ENCODE results near the gene RAD1. TPM values are rescaled to one million over a fixed set of nuclear protein-coding genes. Genes with fewer than 3 reads are reported as not detected.

RAD1 gene
- total RNA-seq, 1 donor from 2014 or later, result 44.0 TPM

GRCh38 chr5:34918025-34918424 lies 2.7 kb upstream of the RAD1 start:
- FAIRE-seq, result no peak

GRCh38 chr5:34916518-34916917 lies 1.2 kb upstream of the RAD1 start:
- DNase-seq (ENCODE audit: low spot score in 2 of 2) (no peak), FAIRE-seq (no peak)

More at GRCh38 chr5:34918025-34918424, 2.7 kb upstream of the RAD1 start:
- DNase-seq (ENCODE audit: low spot score in 2 of 2), result no peak

- no peak for FAIRE-seq
- no peak for DNase-seq (ENCODE audit: low spot score in 2 of 2)
These were observed 520 bp upstream of the RAD1 start for GRCh38 chr5:34915856-34916192.

DNA sequence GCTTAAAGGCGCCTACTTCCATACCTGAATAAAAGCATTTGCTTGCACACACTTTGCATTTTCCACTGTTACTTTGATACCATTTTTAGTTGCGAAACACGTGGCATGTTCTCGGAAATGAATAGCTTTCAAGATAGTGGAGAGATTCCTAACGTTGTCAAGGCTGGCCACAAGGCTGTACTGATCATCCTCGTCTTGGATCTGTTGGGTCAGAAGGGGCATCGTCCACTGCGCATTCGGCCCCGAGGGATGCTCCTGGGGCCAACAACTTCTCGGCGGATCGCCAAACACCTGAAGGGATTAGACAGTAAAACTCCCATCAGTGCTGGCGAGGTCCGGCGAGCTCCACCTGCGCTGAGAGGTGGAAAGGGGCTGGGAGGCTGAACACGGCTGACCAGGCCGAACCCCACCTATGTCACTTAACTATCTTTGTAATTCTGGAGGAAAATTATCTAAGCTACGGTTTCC lies 599 bp downstream of the RAD1 start:
- FAIRE-seq (no peak), DNase-seq (ENCODE audit: low spot score in 2 of 2) (no peak)

- FAIRE-seq (no peak), DNase-seq (ENCODE audit: low spot score in 2 of 2) (no peak)
These were observed 2.2 kb downstream of the RAD1 start for GRCh38 chr5:34913072-34913471.

DNA sequence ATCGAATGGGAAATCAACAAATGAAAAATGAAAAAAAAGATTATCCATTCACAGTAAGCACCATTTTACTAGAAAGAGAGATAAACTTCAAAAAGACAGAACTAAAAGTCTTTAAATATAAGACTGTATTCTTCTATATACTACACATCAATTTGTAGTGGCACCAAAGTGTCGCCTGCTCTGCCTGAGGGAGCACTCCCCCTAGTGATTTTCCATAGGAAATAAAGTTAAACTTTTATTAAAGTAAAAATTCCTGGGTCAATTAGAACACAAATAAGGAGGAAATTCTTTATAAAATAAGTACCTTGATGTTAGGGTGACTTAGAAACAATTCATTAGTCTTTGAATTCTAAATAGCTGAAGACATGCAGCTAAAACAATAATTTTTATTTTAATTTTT lies 9.7 kb downstream of the RAD1 start:
- DNase-seq (ENCODE audit: low spot score in 2 of 2), result no peak

DNA sequence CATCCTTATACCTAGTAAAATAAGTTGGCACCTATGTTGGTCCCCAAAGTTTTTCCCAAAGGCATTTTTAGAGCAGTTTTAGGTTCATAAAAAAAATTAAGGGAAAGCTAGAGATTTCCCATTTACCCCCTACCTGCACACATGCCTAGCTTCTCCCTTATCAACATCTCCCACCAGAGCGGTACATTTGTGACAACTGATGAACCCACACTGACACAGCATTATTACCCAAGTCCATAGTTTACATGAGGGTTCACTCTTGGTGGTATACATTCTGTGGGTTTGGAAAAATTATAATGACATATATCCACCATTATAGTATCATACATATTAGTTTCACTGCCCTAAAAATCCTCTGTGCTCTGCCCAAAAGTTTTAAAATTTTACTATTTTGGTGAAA lies 12.0 kb downstream of the RAD1 start:
- FAIRE-seq, result no peak
- no peak for DNase-seq (ENCODE audit: low spot score in 2 of 2)

More for the DNA sequence above, 9.7 kb downstream of the RAD1 start:
- no peak for FAIRE-seq

DNA sequence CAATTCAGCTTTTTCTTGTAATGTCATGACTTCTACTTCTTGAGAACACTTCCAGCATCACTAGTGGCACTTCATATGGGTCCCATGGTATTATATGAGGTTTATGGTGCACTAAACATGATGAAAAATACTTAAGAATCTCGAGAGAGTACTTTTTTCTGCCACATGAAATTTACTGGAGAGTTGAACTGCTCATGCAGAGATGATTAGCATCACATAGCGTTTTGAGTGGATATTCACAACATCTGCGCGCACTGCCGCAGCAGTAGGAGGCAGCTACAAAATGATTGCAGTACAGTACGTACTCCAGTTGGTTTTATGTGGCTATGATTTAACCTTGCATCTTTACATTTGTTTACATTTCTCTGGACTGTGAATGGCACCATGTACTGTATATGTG lies 14.7 kb downstream of the RAD1 start:
- FAIRE-seq (no peak), DNase-seq (ENCODE audit: low spot score in 2 of 2) (no peak)

DNA sequence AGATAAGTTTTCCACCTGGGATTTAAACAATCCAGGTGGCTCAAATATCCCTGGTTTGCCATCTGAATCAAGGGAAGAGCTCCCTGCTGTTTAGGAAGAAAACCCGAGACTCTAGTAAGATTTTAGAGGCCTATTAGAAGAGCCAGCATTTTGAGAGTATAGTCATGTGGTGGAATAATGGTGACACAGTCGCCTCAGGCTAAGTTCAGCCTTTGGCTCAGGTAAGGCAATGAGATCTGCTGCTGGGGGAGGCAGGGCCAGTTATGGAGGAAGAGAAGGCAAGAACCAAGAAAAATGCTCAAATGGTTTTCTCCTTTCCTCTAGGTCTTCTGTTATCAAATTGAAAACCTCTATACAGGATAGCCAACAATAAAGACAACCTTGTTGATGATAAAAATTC lies 16.2 kb downstream of the RAD1 start:
- DNase-seq (ENCODE audit: low spot score in 2 of 2), result no peak
- no peak for FAIRE-seq

GRCh38 chr5:34898258-34898895 lies 16.9 kb downstream of the RAD1 start:
- FAIRE-seq, result no peak
- peak; percentile 25 to 54 for DNase-seq (ENCODE audit: low spot score in 2 of 2)

GRCh38 chr5:34897646-34898045 lies 17.7 kb downstream of the RAD1 start:
- FAIRE-seq, result no peak
- no peak for DNase-seq (ENCODE audit: low spot score in 2 of 2)

GRCh38 chr5:34895641-34896419 lies 19.5 kb downstream of the RAD1 start:
- no peak for FAIRE-seq
- DNase-seq (ENCODE audit: low spot score in 2 of 2), result no peak

- FAIRE-seq, result no peak
These were observed 20.6 kb downstream of the RAD1 start for GRCh38 chr5:34894716-34895115.

GRCh38 chr5:34892414-34892813 lies 22.9 kb downstream of the RAD1 start:
- DNase-seq (ENCODE audit: low spot score in 2 of 2) (no peak), FAIRE-seq (no peak)

More at GRCh38 chr5:34894716-34895115, 20.6 kb downstream of the RAD1 start:
- DNase-seq (ENCODE audit: low spot score in 2 of 2), result no peak

- DNase-seq (ENCODE audit: low spot score in 2 of 2), result no peak
These were observed 23.3 kb downstream of the RAD1 start for GRCh38 chr5:34891981-34892380.

DNA sequence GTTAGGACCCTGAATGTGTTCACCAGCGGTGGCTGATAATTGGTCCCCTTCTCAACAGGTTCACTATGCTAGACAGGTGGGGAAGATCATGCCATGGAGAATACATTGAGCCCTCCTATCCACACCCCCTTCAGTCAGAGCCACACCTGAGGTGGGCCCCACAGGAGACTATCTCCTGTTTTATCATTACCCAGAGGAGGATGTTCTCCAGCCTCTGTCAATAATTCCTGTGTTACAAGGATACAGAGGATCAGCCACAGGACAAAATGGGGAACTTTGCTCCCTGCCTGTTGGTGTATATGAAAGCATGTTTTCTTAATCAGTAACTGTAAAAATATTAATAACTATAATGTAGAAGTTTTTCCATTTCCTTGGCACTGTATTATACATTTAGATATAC lies 25.9 kb downstream of the RAD1 start:
- DNase-seq (ENCODE audit: low spot score in 2 of 2), result no peak
- no peak for FAIRE-seq

More at GRCh38 chr5:34891981-34892380, 23.3 kb downstream of the RAD1 start:
- FAIRE-seq, result no peak

- DNase-seq (ENCODE audit: low spot score in 2 of 2) (no peak), FAIRE-seq (no peak)
These were observed 28.7 kb downstream of the RAD1 start for GRCh38 chr5:34886392-34887119.

DNA sequence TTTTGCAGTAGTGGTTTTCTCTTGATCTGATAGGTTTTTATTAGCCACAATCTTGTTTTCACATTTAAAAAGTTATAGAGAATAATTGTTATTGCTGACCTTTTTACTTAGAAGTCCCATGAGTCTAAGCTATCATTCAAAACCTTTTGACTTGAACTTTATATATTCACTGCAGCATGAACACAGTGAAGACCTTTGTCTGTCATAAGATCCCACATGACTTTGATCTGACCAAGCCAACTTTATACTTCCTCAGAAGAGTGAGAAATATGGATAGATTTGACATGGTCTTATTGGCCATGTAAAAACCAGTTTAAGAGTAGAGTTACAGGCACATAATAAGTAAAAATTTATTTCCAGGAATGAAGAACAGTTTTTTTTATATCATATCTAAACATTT lies 34.1 kb downstream of the RAD1 start:
- no peak for FAIRE-seq
- no peak for DNase-seq (ENCODE audit: low spot score in 2 of 2)

DNA sequence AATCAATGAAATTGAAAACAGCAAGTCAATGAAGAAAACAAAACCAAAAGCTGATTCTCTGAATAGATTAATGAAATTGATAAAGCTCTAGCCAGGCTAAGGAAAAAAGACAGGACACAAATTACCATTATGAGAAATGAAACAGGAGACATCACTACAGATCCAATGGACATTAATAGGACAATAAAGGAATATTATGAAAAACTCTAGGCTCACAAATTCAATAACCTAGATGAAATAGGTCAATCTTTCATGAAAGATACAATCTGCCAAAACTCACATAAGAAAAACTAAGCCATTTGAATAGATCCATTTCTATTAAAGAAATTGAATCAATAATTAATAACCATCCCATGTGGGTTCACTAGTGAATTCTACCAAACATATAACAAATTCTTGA lies 39.0 kb downstream of the RAD1 start:
- DNase-seq (ENCODE audit: low spot score in 2 of 2), result no peak
- no peak for FAIRE-seq

DNA sequence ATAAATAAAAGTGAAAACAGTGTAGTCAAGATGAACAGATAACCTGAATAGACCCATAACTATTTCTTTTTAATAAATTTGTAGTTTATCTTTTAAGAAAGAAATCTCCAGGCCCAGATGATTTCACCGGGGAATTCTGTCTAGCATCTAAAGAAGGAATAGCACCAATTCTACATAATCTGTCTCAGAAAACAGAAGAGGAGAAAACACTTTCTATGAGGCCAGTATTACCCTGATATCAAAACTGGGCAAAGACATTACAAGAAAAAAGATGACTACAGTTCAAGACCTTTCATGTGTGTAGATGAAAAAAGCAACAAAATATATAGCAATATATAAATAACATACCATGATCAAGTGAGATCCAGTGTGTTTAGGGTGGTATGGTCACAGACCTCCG lies 44.9 kb downstream of the RAD1 start:
- no peak for FAIRE-seq
- no peak for DNase-seq (ENCODE audit: low spot score in 2 of 2)

- no peak for FAIRE-seq
- no peak for DNase-seq (ENCODE audit: low spot score in 2 of 2)
These were observed 46.0 kb downstream of the RAD1 start for GRCh38 chr5:34869256-34869655.
